GM19025 (cell line): ENCODE results near the gene CCDC74A.
"Not testable (repeated sequence)": the region's sequence is repeated elsewhere in the genome, so short reads cannot be mapped to it uniquely, and the experiment has no call there.

Source experiments
- ATAC-seq: cut with Tn5 transposase; IDR thresholded peaks from one replicate; pipeline ENCODE4 v1.9.1; 2021; ENCODE audit warnings: mild to moderate bottlenecking, low read depth, moderate library complexity; ENCODE audit not compliant: unreplicated experiment

The CCDC74A gene

GRCh38 chr2:131525256-131525655 lies 2.4 kb upstream of the CCDC74A start:
- ATAC-seq: not testable (repeated sequence)

GRCh38 chr2:131528981-131529863 lies 1.5 kb downstream of the CCDC74A start:
- peak; percentile 53 for ATAC-seq

- not testable (repeated sequence) for ATAC-seq
Observed at GRCh38 chr2:131529864-131530445, 2.3 kb downstream of the CCDC74A start.

GRCh38 chr2:131530626-131531344 lies 3.1 kb downstream of the CCDC74A start:
- not testable (repeated sequence) for ATAC-seq

- not testable (repeated sequence) for ATAC-seq
Observed at GRCh38 chr2:131531547-131532185, 4.0 kb downstream of the CCDC74A start.

- not testable (repeated sequence) for ATAC-seq
Observed at GRCh38 chr2:131532723-131533608, 5.3 kb downstream of the CCDC74A start.

- not testable (repeated sequence) for ATAC-seq
Observed at GRCh38 chr2:131533609-131534316, 6.1 kb downstream of the CCDC74A start.

- not testable (repeated sequence) for ATAC-seq
Observed at GRCh38 chr2:131534317-131534672, 6.6 kb downstream of the CCDC74A start.

- ATAC-seq: not testable (repeated sequence)
Observed at GRCh38 chr2:131534965-131535364, 7.3 kb downstream of the CCDC74A start.

- ATAC-seq: no peak
Observed at GRCh38 chr2:131535526-131535925, 7.8 kb downstream of the CCDC74A start.

- ATAC-seq: not testable (repeated sequence)
Observed at GRCh38 chr2:131535951-131536826, 8.5 kb downstream of the CCDC74A start.

GRCh38 chr2:131536841-131537240 lies 9.2 kb downstream of the CCDC74A start:
- ATAC-seq: not testable (repeated sequence)

GRCh38 chr2:131538856-131539255 lies 11.2 kb downstream of the CCDC74A start:
- ATAC-seq: not testable (repeated sequence)

- no peak for ATAC-seq
Observed at GRCh38 chr2:131542438-131543384, 15.0 kb downstream of the CCDC74A start.

GRCh38 chr2:131543385-131543891 lies 15.8 kb downstream of the CCDC74A start:
- ATAC-seq: no peak

- ATAC-seq: not testable (repeated sequence)
Observed at GRCh38 chr2:131544006-131544812, 16.5 kb downstream of the CCDC74A start.
